GM06990 (cell line): ENCODE data around the gene SRC.

Source experiments
- DNase-seq: peaks from one replicate; pipeline ENCODE4 v3.0.0-alpha.2; 2011; ENCODE audit not compliant: insufficient read length; ENCODE audit errors: extremely low read depth
- H3K27me3 ChIP-seq: replicated peaks from 2 replicates; pipeline ENCODE4 v1.6.0; 2011; ENCODE audit warnings: low read length; ENCODE audit not compliant: control insufficient read depth, insufficient read depth
- H3K36me3 ChIP-seq: 2 replicates; pipeline ENCODE4 v1.5.1; 2011; ENCODE audit warnings: low read length; ENCODE audit not compliant: control insufficient read depth, insufficient read depth
- H3K4me3 ChIP-seq: replicated peaks from 2 replicates; pipeline ENCODE4 v1.5.1; 2011; ENCODE audit warnings: low read depth, mild to moderate bottlenecking, control low read depth, low read length
- CTCF ChIP-seq: IDR thresholded peaks from 2 replicates; pipeline ENCODE4 v1.5.1; 2011; ENCODE audit warnings: low read length, control low read depth, mild to moderate bottlenecking, inconsistent platforms; ENCODE audit not compliant: insufficient read depth, poor library complexity, severe bottlenecking

SRC gene

GRCh38 chr20:37437676-37438075, 91.7 kb downstream of the SRC start:
- no peaks in the 10 kb centered on the region; the same call in 1 of the 2 replicates for H3K27me3 ChIP-seq
- DNase-seq: no peak
- TF ChIP-seq CTCF: no peak
- no peaks in the 10 kb centered on the region for H3K36me3 ChIP-seq
- no peak overlapping the region for H3K4me3 ChIP-seq

GRCh38 chr20:37438464-37439222, 92.7 kb downstream of the SRC start:
- Histone ChIP-seq H3K4me3 (no peak overlapping the region), H3K36me3 (no peaks in the 10 kb centered on the region), H3K27me3 (no peaks in the 10 kb centered on the region; the same call in 1 of the 2 replicates)
- DNase-seq: no peak
- no peak for TF ChIP-seq CTCF

DNA sequence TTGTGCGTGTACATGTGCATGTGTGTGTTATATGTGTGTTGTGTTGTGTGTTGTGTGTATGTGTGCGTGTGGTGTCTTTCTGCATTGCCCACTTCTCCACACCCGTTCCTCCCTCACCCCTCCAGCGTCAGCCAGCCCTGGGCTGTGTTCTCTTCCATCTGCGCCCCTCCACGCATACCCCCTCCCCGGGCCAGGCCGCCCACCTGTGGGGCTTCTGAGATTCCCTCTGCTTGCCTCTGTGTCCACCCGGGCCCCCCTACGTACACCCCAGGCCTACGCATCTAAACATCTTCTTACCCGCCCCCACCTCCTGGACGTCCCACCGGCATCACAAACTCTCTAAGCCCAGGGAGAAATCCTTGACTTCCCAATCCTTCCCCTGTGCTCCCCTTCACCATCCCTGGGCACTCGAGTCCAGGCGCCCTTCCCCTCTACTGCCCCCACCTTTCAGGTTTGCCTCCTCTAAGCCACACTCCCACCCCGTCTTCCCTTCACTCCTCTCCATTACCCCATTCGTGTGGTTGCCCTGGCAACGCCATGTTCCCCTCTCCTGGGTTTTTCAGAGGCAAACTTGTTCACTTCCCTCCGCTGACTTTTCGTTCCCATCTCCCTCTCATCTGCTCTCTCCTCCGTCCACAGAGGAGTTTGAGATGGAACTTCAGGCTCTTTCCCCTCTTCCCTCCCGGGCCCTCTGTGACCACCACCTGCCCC, 93.4 kb downstream of the SRC start:
- H3K36me3 ChIP-seq: no peaks in the 10 kb centered on the region
- TF ChIP-seq CTCF: no peak
- no peaks in the 10 kb centered on the region; the same call in 1 of the 2 replicates for H3K27me3 ChIP-seq
- DNase-seq: no peak
- H3K4me3 ChIP-seq: no peak overlapping the region

DNA sequence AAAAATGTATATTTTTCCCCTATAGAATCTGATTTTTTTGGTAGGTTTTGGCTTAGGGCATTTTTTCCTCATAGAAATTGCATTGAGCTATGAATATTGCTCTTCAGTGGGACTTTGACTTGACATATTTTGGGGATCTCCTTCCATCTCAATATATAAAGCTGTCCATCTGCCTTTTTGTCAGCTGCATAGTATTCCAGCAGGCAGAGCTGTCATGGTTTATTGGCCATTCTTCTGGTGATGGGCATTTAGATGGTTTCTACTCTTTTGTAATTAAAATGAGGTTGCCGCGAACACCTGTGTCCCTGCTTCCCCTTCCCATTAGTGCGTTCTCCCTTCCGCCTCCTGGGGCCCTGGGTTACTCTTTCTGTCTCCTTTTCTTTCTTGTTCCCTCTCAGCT, 95.1 kb downstream of the SRC start:
- Histone ChIP-seq H3K27me3 (peaks cover 2% of the 10 kb centered on the region), H3K36me3 (no peaks in the 10 kb centered on the region), H3K4me3 (no peak overlapping the region)
- no peak for DNase-seq
- no peak for TF ChIP-seq CTCF

DNA sequence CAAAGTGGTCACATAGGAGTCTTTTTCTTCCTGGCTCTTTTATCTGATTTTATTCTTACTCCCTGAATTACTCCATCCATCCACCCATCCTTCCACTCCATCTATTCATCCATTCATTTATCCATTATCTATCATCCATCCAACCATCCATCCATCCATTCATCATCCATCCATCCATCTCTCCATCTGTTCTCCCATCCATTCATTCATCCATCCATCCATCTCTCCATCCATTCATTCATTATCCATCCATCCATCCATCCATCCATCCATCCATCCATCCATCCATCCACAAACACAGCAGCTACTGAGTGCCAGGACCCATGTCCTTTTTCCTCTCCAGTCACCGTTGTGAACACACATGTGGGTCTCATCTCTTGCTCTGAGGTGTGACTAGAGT, 96.6 kb downstream of the SRC start:
- peaks cover 2% of the 10 kb centered on the region for H3K27me3 ChIP-seq
- no peak overlapping the region for H3K4me3 ChIP-seq
- no peak for DNase-seq
- no peaks in the 10 kb centered on the region for H3K36me3 ChIP-seq
- no peak for TF ChIP-seq CTCF
